Left colon (tissue), 2 donors: ENCODE measurements around the gene PDE7B. TPM values are rescaled to one million over a fixed set of nuclear protein-coding genes. Genes with fewer than 3 reads are reported as not detected.

Experiments used
- ATAC-seq: fragments of 200-7000 bp; cut with Tn5 transposase; one replicate; pipeline ENCODE4 v1.9.1; 2020; ENCODE audit warnings: mild to moderate bottlenecking, moderate library complexity
- DNase-seq, 2 donors: peaks; one replicate each; pipeline ENCODE4 v3.0.0-alpha.2; 2020
- intact Hi-C, 2 donors: fragments of 100-400 bp; cut with DNase I in 1 of 2; cut with micrococcal nuclease in 1 of 2; formaldehyde crosslinking; loops; one replicate each; pipeline versions ENCODE4 v1.11.2 to v1.14.0; 2022; cut with DNase I, micrococcal nuclease
- total RNA-seq, 2 donors: library from RNA; stranded (reverse); fragmentation: NEBNext Ultra II Directional; extraction: Animal tissue kit (Norgen Biotek cat#: 25700); gene quantifications; one replicate each; pipeline ENCODE4 v1.2.1, GENCODE V29; 2021
- donor health status: DM: no; HTN: no; CAD: no.
- donor health status: DM: yes; HTN: yes; CAD: no.

Gene PDE7B
- total RNA-seq, 2 donors from 2014 or later: 1.4 to 2.5 TPM

GRCh38 chr6:135910790-135911618 is 59.5 kb downstream of the PDE7B start:
- ATAC-seq (no peak), DNase-seq (no peak)
- intact Hi-C loops: no loop called here

GRCh38 chr6:135913785-135914184 is 62.3 kb downstream of the PDE7B start:
- DNase-seq: no peak
- no peak for ATAC-seq
- intact Hi-C loops: no loop called here

- no peak for DNase-seq
- no peak for ATAC-seq
- intact Hi-C loops: no loop called here
These were observed 67.5 kb downstream of the PDE7B start for GRCh38 chr6:135919026-135919425.

GRCh38 chr6:135920689-135921088 is 69.2 kb downstream of the PDE7B start:
- DNase-seq (no peak), ATAC-seq (no peak)
- intact Hi-C loops: no loop called here

- ATAC-seq: no peak
- DNase-seq: no peak
- intact Hi-C loops: no loop called here
These were observed 69.7 kb downstream of the PDE7B start for GRCh38 chr6:135921188-135921587.

- intact Hi-C loops: no loop called here
- DNase-seq (no peak), ATAC-seq (no peak)
These were observed 70.7 kb downstream of the PDE7B start for GRCh38 chr6:135922174-135922573.

- DNase-seq: peak; percentile 23 to 54
- ATAC-seq: no peak
- intact Hi-C loops: no loop called here
These were observed 71.2 kb downstream of the PDE7B start for GRCh38 chr6:135922746-135923145.

GRCh38 chr6:135932651-135933050 is 81.2 kb downstream of the PDE7B start:
- intact Hi-C loops: no loop called here
- ATAC-seq (no peak), DNase-seq (no peak)

- intact Hi-C loops: no loop called here
- ATAC-seq: no peak
- DNase-seq: no peak
These were observed 84.6 kb downstream of the PDE7B start for GRCh38 chr6:135935941-135936601.

GRCh38 chr6:135936606-135937005 is 85.1 kb downstream of the PDE7B start:
- ATAC-seq (no peak), DNase-seq (no peak)
- intact Hi-C loops: no loop called here

- no peak for ATAC-seq
- intact Hi-C loops: no loop called here
These were observed 85.6 kb downstream of the PDE7B start for GRCh38 chr6:135937106-135937505.

GRCh38 chr6:135938576-135939207 is 87.2 kb downstream of the PDE7B start:
- intact Hi-C loops: no loop called here
- ATAC-seq (peak; percentile 44), DNase-seq (no peak)

More at GRCh38 chr6:135937106-135937505, 85.6 kb downstream of the PDE7B start:
- DNase-seq: no peak

- intact Hi-C loops: no loop called here
- ATAC-seq: no peak
- DNase-seq: no peak
These were observed 87.7 kb downstream of the PDE7B start for GRCh38 chr6:135939208-135939591.

GRCh38 chr6:135940616-135941167 is 89.2 kb downstream of the PDE7B start:
- ATAC-seq (no peak), DNase-seq (no peak)
- intact Hi-C loops: no loop called here

GRCh38 chr6:135941275-135942025 is 89.9 kb downstream of the PDE7B start:
- DNase-seq: no peak
- no peak for ATAC-seq
- intact Hi-C loops: no loop called here

- DNase-seq: no peak
- ATAC-seq: no peak
- intact Hi-C loops: no loop called here
These were observed 92.6 kb downstream of the PDE7B start for GRCh38 chr6:135944120-135944519.

GRCh38 chr6:135946674-135947073 is 95.2 kb downstream of the PDE7B start:
- intact Hi-C loops: no loop called here
- ATAC-seq (no peak), DNase-seq (no peak)

GRCh38 chr6:135950669-135951068 is 99.2 kb downstream of the PDE7B start:
- ATAC-seq (no peak), DNase-seq (no peak)
- intact Hi-C loops: no loop called here

- intact Hi-C loops: no loop called here
- DNase-seq (no peak), ATAC-seq (no peak)
These were observed 99.7 kb downstream of the PDE7B start for GRCh38 chr6:135951169-135951568.
